Activated CD8-positive, alpha-beta memory T cell treated with anti-CD3 and anti-CD28 coated beads, Interleukin-2, amount 50 U/mL, for 48 hours (primary cell): ENCODE results near the gene FPR3.
"Not testable (repeated sequence)": the region's sequence is repeated elsewhere in the genome, so short reads cannot be mapped to it uniquely, and the experiment has no call there.

Experiments used
- DNase-seq: peaks from one replicate; pipeline ENCODE4 v3.0.0-alpha.2; 2020

Gene FPR3

DNA sequence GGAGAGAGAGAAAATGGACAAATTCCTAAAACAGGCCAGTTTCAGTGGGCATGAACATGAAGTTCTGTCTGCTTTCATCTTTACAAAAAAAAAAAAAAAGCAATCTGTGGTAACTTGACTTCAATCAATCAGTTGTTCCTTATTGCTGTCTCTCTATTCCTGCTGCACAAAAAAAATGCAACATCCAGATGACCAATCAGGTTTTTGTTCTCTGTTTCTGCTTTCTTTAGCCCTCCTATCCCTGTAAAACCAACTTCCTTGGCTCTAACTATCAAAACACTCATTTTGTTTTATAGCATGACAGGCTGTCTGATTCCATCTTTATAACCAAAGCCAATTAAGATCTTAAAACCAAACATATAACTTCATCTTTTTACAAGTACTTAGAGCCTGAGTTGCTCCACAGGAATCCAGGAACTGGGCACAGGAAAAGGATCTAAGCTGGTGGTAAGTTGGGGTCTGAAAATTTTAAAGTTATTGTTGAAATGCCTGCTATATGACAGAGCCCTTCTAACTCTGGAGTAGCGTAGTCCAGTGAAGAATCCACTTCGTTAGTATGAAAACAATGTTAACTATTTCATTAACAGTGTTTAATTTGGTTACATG lies at the start of gene FPR3:
TSS of gene FPR3 (plus strand) at position 273 of the 606 bp plus-strand sequence. CDS start 28,592 bp downstream, outside the sequence.
- DNase-seq = no peak

DNA sequence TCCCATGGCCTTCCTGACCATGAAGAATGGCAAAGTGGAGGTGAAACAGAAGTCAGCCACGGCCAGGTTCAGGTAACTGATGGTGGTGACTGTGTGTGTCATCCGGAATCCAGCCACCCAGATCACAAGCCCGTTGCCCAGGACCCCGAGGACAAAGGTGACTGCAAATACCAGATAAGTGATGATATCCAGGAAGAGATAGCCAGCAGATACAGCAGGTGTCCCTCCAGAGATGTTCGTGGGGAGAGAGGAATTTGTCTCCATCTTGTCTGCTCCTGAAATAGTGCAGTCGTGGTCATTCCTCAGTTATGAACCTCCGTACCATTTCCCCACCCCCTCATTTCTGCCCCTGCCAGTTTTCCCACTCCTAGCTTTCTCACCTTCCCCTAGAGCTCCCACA lies 48.2 kb upstream of the FPR3 start:
- no peak for DNase-seq

DNA sequence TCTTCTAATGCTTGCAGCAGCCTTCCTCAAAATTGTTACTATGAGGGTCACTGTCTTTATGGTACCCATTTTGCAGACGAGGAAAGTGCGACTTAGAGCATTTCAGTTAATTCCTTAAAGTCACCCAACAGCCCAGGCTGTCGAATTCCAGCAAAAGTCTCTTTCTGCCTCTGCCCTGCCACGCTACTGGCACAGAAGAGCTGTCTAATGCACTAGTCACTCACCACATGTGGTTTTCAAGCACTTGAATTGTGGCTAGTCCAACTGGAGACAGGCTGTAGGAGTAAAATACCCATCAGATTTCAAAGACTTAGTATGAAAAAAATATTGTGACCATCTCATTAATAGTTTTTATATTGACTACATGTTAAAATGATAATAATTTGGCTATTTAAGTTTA lies 45.0 kb upstream of the FPR3 start:
- DNase-seq = no peak

GRCh38 chr19:51750400-51751094 lies 44.4 kb upstream of the FPR3 start:
- DNase-seq = no peak

DNA sequence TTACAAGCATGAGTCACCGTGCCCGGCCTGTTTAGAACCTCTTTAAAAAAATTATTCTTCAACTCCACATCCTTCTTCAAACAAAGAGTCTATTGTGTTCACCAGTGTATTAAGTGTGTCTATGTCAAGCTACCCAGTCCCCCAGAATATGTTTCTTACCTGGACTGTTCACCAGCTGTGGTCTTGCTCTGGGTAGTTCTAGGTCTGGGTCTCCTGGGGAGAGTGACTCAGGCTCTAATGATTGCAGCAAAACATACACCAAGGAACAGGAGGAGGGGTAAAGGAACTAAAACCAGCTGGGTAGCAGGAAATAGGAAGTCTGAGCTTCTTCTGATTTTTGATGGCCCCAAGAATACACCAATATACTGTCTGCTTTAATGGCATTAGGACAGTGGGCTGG lies 43.3 kb upstream of the FPR3 start, which contains the start of gene FPR1:
TSS of gene FPR1 (minus strand) at position 224 of the 400 bp plus-strand sequence. CDS start 4,884 bp downstream, outside the sequence.
- no peak for DNase-seq

GRCh38 chr19:51754109-51754508 lies 40.8 kb upstream of the FPR3 start:
- no peak for DNase-seq

DNA sequence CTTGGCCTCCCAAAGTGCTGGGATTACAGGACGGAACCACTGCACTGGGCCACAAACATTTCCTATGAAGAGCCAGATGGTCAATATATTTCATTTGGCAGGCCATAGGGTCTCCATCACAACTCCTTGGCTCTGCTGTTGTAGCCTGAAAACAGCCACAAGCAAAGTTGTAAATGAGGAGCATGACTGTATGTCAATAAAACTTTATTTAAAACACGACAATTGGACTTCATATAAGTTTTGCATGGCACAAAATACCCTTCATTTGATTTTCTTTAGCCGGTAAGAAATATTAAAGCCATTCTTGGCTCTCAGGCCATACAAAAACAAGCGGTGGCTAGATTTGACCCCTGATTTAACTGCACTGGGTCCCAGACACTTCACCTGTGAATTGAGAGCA lies 40.2 kb upstream of the FPR3 start:
- no peak for DNase-seq

DNA sequence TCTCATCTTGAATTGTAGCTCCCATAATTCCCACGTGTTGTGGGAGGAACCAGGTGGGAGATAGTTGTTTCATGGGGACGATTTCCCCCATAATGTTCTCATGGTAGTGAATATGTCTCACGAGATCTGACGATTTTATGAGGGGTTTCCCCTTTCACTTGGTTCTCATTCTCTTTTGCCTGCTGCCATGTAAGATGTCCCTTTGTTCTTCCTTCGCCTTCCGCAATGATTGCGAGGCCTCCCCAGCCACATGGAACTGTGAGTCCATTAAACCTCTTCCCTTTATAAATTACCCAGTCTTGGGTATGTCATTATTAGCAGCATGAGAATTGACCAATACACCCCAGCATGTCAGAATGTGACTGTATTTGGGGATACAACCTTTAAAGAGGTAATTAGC lies 39.4 kb upstream of the FPR3 start:
- DNase-seq = no peak

DNA sequence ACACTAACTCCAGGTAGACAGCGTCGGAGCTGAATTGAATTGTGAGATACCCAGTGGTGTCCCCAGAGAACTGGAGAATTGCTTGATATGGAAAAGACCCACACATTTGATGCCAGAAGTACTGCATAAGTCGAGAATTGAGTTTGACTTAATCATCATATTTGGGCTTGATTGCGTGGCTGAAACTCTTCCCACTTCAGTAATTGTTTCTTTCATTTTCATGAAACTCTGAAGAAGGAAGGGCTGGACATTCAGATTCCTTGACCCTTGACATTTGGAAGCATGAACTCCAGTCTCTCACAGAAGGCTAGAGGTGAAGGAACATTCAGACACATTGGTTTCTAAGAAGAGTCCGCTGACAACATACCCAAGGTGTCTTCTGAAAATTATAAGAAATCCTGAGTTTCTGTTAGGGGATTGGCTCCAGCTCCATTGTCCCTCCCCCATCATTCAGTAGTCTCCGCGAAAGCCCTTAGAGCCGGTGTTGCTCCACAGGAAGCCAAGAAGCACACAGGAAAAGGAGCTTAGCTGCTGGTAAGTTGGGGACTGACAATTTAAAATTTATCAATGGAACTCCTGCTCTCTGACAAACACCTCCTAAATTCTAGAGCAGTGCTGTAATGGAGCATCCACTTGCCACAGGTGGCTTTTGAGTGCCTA lies 34.1 kb upstream of the FPR3 start, which contains the start of gene FPR2:
TSS of gene FPR2 (plus strand) at position 484 of the 660 bp plus-strand sequence. CDS start 7,479 bp downstream, outside the sequence.
- DNase-seq = no peak

- no peak for DNase-seq
Measured at GRCh38 chr19:51761696-51762095, 33.3 kb upstream of the FPR3 start.

DNA sequence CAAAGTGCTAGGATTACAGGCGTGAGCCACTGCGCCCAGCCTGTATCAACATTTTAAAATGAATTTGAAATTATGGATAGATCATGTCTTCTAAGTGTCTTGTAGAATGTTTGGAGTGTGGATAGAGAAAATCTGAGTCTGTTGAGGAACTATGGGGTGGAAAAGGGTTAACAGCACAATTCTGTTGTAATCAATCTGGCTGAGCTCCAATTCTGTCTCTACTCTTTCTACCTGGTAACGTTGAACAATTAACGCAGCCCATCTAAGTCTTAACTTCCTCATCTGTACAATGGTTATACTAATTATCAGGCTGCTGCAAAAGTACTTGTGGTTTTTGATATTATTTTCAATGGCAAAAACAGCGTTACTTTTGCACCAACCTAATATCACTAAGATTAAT lies 29.9 kb upstream of the FPR3 start:
- DNase-seq = no peak

DNA sequence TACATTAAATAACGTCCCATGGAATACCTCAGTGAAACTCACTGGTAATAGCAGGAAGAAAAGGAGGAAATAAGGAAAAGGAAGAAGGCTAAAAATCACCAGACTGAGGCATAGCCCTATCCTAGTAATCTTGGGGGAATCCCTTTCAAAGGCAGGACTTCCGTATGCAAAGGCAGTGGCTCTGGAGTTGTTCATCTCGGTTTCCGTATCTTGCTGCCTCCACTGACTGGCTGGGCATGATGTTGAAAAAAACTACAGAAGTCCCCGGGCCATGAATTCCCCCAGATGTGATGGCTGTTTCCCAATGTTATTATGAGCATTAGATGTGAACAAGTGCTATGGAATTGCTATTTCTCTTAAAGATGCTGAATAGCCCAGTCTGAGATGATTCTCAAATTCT lies 28.5 kb upstream of the FPR3 start:
- DNase-seq = no peak

DNA sequence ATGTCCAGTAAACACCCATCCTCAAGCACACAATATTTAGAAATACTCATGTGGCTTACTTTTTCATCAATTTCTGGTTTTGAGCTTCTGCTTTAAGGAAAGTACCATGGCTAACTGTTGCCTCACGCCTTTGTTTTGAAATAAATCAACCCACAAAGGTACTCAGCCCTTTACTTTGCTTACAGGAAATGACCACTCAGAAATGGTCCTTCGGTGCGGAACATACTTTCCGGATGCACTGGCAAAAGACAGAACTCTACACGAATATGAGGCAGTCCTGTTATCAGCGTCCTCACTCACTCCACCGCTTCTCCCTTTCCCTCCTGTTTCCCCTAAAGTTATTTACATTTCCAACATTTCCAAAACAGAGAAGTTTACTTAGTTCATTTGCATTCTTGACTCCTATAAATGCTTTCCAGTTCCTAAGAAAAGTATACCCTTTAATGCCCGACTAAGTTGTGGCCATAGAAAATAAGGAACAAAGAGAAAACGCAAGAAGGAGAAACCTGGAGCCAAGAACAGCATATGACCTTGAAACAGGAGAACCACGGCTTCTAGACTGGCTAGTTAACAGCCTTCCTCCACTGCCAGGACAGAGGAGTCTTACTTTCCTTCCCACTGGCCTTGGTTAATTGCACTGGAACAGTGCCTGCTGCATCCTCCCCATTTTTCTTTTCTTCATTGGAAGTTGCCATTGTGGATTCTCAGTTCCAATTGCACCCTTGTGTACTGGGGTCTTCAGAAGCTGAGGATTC lies 23.4 kb upstream of the FPR3 start:
- DNase-seq = no peak

DNA sequence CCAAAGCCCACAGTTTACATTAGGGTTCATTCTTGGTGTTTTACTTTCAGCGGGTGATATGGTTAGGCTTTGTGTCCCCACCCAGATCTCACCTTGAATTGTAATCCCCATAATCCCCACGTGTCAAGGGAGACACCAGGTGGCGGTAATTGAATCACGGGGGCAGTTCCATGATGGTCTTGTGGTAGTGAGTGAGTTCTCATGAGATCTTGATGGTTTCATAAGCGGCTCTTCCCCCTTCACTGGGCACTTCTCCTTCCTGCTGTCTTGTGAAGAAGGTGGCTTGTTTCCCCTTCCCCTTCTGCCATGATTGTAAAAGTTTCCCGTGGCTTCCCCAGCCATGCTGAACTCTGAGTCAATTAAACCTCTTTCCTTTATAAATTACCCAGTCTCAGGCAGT lies 22.0 kb upstream of the FPR3 start:
- no peak for DNase-seq

DNA sequence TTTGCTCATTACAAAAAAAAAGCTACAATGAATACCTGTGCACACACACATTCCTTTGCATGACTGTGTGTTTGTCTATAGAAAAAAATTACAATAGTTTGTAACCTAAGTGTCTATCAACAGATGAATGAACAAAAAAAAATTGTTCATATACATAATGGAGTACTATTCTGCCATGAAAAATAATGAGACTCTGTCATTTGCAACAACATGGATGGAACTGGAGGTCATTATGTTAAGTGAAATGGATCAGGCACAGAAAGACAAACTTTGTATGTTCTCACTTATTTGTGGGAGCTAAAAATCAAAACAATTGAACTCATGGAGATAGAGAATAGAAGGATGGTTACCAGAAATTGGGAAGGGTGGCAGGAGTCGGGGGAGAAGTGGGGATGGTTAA lies 18.4 kb upstream of the FPR3 start:
- DNase-seq = not testable (repeated sequence)

DNA sequence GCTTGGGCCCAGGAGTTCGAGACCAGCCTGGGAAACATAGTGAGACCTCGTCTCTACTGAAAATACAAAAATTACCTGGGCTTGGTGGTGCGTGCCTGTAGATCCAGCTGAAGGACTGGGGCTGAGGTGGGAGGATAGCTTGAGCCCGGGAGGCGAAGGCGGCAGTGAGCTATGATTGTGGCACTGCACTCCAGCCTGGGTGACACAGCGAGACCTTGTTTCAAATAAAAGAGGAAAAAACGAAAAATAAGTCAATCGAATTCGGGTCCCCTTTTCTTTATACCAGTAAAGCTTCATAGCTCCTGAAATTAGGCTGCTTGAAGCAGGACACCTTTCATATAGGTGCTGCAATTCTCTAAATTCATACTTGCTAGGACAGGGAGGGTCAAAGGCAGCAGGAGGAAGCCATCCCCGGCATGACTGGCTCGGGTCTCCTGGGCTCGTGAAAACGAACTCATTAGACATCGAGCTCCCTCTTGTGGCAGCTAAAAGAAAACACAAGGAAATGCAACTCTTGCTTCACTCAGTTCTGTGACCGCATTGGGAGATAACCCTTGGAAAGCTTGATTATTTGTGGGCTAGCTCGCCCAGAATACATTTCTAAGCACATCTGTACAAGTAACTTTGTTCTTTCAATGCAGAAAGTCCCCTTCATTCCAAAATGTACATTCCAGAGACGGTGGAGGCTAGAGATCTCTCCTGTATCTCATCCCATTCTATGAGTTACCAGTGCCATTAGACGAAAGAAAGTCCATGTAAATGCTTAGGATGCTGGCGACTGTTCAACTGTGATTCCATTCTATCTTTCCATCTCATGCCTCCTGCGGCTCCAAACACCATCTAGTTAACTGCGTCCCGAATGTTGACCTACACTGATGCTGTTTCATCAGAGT lies 17.1 kb upstream of the FPR3 start:
- peak; percentile 56 for DNase-seq

DNA sequence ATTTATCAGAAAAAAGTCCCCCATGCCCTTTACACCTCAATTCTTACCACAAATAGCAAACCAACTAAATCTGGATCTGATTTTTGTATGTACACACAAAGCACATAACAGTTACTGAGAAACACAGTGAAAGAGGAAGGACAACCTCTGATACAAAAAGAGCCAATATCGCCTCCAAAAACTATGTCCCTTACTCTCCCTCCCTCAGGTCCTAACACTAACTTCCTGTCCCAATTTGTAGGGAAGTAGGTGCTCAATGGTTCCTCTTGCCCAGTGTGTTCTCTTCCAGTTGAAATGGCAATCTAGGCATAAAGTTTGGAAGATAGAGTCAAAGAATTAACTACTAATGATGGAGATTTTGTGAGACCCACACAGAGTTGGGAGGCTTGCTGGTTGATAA lies 15.8 kb upstream of the FPR3 start:
- no peak for DNase-seq

DNA sequence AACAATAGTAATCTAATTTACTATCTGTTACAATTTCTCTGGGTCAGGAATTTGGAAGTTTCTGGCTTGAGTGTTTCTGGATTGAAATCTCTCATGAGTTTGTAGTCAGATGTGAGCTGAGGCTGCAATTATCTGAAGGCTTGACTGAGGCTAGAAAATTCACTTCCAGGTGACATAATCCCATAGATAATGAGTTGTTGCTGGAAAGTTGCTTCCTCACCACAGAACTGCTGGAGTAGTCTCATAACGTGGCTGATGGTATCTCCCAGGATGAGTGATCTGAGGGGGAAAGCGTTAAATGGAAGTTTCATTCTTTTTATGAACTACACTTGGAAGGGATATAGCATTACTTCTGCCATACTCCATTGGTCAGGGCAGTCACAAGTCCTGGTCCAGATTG lies 15.3 kb upstream of the FPR3 start:
- DNase-seq = no peak

- DNase-seq = no peak
Measured at GRCh38 chr19:51780270-51780669, 14.7 kb upstream of the FPR3 start.

DNA sequence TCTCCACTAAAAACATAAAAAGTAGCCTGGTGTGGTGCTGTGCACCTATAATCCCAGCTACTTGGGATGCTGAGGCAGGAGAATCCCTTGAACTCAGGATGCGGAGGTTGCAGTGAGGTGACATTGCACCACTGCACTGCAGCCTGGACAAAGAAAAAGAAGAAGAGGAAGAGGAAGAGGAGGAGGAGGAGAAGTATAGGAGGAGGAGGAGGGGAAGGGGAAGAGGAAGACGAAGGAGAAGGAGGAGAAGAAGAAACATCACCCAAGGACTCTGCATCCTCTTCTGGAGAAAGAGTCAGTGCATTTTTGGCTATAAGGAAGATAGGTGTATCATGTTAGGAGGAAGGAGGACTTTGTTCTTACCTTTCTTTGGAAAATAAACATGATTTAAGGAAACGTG lies 13.0 kb upstream of the FPR3 start:
- DNase-seq = no peak

DNA sequence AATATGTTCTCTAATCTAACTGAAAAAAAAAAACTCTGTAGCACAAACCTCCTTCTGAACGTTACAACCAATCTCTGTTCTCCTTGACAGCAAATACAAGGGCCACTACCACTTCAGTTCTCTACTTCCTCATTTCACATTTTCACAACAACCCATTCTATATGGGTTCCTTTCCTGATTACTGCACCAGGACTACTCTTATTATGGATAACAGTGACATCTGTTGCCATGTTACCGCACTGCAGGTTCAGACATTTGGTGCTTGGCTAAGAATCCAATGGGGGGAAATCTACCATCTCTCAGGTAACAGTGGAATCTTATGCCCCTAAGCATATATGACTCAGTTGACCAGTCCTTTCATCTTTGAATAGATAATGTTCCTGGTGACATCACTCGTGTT lies 11.6 kb upstream of the FPR3 start:
- DNase-seq = no peak

GRCh38 chr19:51784109-51784785 lies 10.7 kb upstream of the FPR3 start:
- DNase-seq = no peak
